Measurements from ENCODE around the gene NOTCH1. TPM values are rescaled to one million over a fixed set of nuclear protein-coding genes. Genes with fewer than 3 reads are reported as not detected.

Gene NOTCH1
- total and polyA plus RNA-seq, 2 of the 4 experiments (the other 2 are of a cell fraction), result 1.8 to 6.0 TPM

DNA sequence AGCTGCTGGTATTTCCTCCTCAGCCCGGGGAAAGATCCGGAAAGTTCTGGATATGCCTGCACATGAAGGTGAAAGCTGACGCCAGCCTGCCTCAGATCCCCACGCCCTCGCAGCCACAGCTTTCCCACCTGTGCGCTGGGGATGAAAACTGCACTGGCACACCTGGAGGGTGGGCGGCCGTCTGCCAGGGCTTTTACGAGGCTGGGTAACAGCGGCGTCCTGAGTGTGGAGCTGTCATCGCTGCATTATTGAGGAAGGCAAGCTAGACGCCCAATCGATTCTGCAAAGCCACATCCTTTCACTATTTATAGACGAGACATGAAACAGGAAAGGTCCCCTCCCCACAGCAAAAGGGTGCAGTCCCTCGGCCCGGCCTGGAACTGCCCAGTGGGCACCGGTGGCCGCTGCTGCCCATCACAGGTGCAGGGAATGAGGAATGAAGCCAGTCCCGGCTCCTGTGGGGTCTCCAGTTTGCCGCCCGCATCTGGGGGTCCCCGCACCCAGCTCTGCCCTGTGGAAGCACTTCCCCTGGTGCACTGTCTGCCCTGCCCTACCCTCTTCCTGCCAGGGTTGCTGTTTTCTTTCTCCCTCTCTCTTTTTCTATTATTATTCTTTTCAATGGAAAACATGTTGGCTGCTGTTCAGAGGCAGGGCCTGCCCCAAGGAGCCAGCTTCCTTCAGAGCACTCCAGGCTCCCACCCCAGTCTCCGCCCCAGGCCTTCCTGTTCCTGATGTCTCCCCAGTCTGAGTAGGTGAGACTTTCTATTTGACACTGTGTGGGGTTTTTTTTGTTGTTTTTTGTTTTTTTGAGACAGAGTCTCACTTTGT lies 7.0 kb downstream of the NOTCH1 start (continued):
- TF ChIP-seq BHLHE40 (IDR thresholded peaks at IDR 0.05; ENCODE audit: low read depth, low read length), result no peak

GRCh38 chr9:136537896-136538598 lies 7.8 kb downstream of the NOTCH1 start:
- no peak overlapping the region for H3K18ac ChIP-seq (ENCODE audit: low read depth, low read length)
- no peak overlapping the region for H3K14ac ChIP-seq (replicated peaks; ENCODE audit: low read depth, low read length)
- H3K23ac ChIP-seq (ENCODE audit: low read depth, low read length), result no peak overlapping the region
- peak; percentile 75 for ATAC-seq (ENCODE audit: low read depth)
- H3K9ac ChIP-seq (ENCODE audit: low read depth, low read length), result no peak overlapping the region
- H4K5ac ChIP-seq (ENCODE audit: low read depth, low read length), result no peak overlapping the region
- no peaks in the 10 kb centered on the region for H3K9me1 ChIP-seq (ENCODE audit: insufficient read depth, low read length)
- H3K27me3 ChIP-seq (ENCODE audit: control insufficient read depth, insufficient read depth, low read length), result no peaks in the 10 kb centered on the region
- no peak overlapping the region for H3K27ac ChIP-seq (ENCODE audit: insufficient read depth, low read length)
- H4K20me1 ChIP-seq (ENCODE audit: insufficient read depth, low read length), result peaks cover 71% of the 10 kb centered on the region
- DNase-seq, result peak; percentile 69
- 89% methylated on average over 13 of the region's 21 CpGs; no CpG with 5 or more reads in 1 of the 2 experiments for whole genome bisulfite sequencing, 2 experiments (ENCODE audit: extremely low coverage in 2 of 2, insufficient read length in 1 of 2)
- no peak overlapping the region for H4K8ac ChIP-seq (ENCODE audit: low read depth in 2 of 2, low read length in 2 of 2)
- H3K4me2 ChIP-seq (ENCODE audit: low read depth, low read length), result no peak overlapping the region
- no peak overlapping the region for H2BK15ac ChIP-seq (ENCODE audit: low read depth, low read length)
- no peak overlapping the region; the same call in 1 of the 2 replicates for H2AK5ac ChIP-seq (ENCODE audit: low read depth, low read length)
- H3K9me3 ChIP-seq (ENCODE audit: control insufficient read depth, insufficient read depth, low read length), result no peaks in the 10 kb centered on the region
- intact Hi-C loops (cut with micrococcal nuclease) (no loop called here), dilution Hi-C loops (cut with HindIII; ENCODE audit: low sequenced_read_pairs, unreplicated experiment) (no loop called here), in situ Hi-C loops (cut with MboI; ENCODE audit: low sequenced_read_pairs) (no loop called here)
- peaks cover 30% of the 10 kb centered on the region; the same call in 1 of the 2 replicates for H3K36me3 ChIP-seq (ENCODE audit: control insufficient read depth, insufficient read depth, low read length)
- H2AFZ ChIP-seq (replicated peaks; ENCODE audit: low read length, poor library complexity), result no peak overlapping the region
- H3K4ac ChIP-seq (ENCODE audit: low read depth, low read length), result no peak overlapping the region
- H3K79me1 ChIP-seq (ENCODE audit: low read depth in 1 of 2, low read length in 2 of 2), result peaks cover 13 to 80% of the 10 kb centered on the region in 2 experiments
- 0 out of 2 replicates have a peak, but pooled peaks cover 2% of the 10 kb centered on the region for H3K4me1 ChIP-seq (ENCODE audit: control insufficient read depth, insufficient read depth, low read length)
- BruUV-seq (replicated peaks), result no TSS peak
- no peak for TF ChIP-seq MXI1 (IDR thresholded peaks at IDR 0.05; ENCODE audit: borderline replicate concordance, low read depth, low read length)
- 0 out of 2 replicates have a peak, but pooled peaks have one; percentile 1 for TF ChIP-seq CEBPB (IDR thresholded peaks at IDR 0.05; ENCODE audit: low read depth, low read length)
- peak overlapping the region; percentile 9 for H2AK9ac ChIP-seq (replicated peaks; ENCODE audit: low read depth, low read length, poor library complexity)
- CTCF ChIA-PET, result no interaction called here
- no peak overlapping the region for H2BK120ac ChIP-seq (ENCODE audit: low read depth, low read length)
- no peak overlapping the region for H3K4me3 ChIP-seq (ENCODE audit: insufficient read depth, low read depth, low read length)
- no peak overlapping the region for H4K91ac ChIP-seq (ENCODE audit: insufficient read depth, low read depth, low read length)
- H2BK20ac ChIP-seq (ENCODE audit: low read depth, low read length), result no peak overlapping the region; the same call in 1 of the 2 replicates
- no peak overlapping the region for H3K56ac ChIP-seq (ENCODE audit: extremely low read depth, insufficient read depth, low read length)
- POLR2A ChIA-PET (ENCODE audit: unreplicated experiment), result no interaction called here
- H2BK5ac ChIP-seq (ENCODE audit: low read depth, low read length, poor library complexity, severe bottlenecking), result peak overlapping the region; percentile 34

Data from IMR-90 (cell line).